ENCODE results near the gene RFTN1.

RFTN1 gene

DNA sequence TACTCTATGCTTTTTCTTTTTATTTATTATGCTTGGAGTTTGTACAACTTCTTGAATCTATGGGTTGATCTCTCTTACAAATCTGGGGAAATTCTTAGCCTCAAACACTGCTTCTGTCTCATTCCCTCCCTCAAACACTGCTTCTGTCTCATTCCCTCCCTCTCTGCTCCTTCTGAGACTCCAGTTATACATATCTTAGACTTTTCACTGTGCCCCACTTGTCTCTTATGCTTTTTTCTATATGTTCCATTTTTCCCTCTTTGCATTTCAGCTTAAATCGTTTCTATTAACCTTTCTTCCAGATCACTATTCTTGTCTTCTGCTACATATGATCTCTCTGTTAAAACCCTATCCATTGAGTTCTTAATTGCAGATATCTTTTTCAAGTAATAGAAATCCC is 50.4 kb downstream of the RFTN1 start:
- DNase-seq, result no peak

DNA sequence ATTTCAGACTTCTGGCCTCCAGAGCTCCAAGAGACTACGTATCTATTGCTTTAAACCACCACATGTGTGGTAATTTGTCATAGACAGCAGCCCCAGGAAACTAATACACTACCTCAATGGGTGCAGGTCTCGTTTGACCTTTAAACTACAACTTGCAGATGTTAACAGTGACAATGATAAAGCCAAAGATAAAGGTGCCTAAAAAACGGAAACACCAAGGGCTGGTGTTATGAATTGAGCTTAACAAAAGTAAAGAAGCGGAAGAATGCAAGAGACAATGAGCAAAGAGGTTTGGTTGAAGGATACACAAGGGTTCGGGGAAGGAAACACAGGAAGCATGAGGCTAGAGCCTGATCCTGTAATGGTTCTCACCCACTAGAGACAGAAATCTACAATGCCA is 50.8 kb downstream of the RFTN1 start:
- no peak for DNase-seq

DNA sequence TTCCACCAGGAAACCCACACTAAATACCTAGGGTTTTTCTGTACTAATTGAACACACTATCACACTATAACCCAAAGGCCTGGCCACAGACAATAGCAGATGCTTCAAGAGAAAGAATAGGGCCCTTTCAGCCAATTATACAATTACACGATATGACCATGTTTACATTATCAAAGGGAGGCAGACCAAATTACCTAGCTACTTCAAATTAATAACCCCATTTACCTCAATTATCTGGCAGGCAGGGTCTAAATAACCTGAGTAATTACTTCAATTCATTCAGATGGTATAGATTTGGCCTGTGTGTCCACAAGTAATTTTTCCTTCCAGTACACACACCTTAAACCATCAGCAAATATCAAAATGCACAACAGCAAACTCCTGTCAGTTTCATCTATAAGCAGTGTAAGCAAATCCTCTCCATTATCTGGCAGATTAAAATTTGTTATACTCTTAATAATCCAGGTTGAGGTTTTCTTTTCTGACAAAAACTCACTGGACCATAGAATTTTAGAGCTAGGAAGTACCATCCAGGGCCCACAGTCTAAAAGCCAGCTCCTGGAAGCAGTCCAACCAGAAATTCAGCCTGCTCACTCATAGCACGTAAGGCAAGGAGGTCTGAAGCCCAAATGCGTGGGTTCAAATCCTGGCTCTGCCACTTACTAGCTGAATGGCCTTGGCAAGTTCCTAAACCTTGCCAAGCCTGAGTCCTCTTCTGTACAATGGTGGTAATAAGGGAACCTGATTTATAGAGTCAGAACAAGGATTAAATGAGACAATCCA is 51.8 kb downstream of the RFTN1 start:
- DNase-seq, result no peak

DNA sequence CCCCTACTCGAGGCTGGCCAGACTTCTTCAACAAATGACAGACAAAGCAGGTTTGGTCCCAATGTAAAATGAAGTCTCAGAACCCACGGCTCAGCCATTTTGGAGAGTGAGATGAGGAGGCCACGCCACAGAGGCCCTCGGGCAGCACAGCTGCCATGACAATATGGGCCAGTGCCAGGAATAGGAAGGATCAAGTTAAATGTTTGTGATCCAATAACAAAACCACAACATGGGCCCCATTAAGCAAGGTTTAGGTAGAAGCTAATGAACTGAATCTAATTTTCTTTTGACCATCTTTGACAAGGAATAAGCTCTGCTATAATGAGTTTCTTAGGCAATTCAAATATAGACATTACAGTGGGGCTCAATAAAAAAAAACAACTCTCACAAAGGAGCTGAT is 52.6 kb downstream of the RFTN1 start:
- DNase-seq, result no peak

DNA sequence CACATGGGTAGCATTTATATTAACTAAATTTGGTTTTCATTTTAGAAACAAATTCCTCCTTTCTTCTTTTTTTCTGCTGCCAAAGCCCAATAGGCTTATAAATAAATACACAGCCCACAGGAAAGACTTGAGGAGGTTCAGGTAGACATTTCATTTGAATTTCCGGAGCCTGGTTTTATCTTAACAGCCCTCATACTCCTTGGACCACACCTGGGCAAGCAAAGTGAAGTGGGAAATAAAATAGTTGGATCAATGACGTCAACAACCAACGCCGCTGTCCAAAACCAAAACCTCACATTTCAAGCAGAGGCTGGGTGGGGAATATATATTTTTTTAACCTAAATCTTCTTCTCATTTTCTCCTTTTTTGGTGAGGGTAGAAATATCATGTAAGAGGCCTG is 53.2 kb downstream of the RFTN1 start:
- no peak for DNase-seq

DNA sequence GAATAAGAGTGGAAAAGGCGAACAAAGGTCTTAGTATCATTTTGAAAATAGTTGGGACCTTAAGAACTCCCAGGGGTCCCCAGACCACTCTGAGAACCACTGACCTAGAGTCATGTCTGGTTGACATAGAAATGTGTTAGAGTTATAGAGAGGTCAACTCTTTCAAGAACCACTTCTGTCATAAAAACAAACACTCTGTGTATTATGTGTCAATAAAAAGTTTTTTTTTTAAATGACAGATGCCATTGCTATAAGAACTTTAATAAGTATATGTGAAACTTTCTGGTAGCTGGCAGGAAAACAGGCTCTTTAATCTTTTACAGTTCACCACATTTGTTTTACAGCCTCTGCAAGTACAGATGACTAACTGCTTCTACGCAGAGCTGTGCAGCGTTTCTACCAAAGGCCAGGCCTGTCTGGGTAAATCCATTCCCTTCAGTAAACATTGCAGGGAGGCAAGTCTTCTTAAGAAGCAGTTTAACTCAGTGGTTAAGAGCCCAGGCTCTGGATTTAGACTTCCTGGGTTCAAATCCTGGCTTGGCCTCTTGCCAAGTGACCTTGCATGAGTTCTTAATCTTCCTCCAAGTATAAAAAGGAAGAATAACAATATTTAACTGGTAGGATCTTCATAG is 56.6 kb downstream of the RFTN1 start:
- DNase-seq, result no peak

DNA sequence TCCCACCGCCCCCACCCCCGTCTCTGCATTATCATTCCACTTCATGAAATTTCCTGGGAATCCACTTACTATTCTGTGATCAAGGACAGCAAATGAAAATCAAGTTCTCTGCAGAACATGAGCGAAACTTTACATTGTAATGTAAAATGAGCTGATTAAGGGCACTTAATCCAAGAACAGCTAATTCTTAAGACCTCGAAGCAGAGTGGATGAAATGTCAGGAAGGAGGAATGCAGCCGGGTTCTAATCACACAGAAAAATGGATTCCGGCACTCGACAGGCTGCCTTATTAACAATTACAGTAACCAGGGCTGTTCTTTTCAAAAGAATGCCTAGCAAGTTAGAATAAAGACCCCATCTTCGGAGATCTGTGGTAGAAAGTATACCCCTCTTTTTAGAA is 57.5 kb downstream of the RFTN1 start:
- DNase-seq, result no peak

DNA sequence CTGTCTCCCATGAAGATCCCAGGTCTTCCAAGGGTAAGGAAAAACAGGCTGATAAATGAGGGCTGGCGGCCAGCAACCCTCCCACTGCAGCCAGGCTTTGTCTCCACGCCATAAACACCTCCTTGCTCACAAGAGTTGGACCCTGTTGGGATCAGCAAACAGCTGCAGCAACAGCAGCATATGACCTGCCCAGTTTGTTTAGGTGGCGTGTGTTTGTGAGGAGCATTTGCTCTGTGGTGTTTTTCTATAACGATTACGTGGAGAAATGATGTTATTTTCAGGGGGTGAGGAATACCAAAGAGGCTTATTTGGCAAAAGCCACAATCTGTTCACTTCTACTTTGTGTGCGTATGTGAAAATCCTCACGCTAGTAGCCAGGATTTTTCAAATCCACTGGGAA is 58.5 kb downstream of the RFTN1 start:
- DNase-seq, result no peak

DNA sequence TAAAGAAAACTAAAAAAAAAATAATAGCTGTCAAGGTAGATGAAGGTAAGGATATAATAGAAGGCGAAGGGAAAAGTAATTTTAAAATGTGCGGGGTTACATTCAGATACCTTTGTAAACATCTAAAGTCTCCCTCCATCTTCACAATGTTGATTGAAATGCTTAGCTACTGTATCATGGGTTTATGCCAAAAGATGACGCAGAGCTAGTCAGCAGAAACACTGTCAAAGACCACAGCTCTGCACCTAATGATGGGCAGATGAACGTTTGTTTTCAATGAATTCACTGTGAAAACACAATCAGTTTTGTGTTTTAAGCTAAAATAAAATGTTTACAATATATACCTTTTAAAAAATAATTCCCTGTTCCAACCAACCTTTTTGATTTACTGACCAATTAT is 61.2 kb downstream of the RFTN1 start:
- no peak for DNase-seq

DNA sequence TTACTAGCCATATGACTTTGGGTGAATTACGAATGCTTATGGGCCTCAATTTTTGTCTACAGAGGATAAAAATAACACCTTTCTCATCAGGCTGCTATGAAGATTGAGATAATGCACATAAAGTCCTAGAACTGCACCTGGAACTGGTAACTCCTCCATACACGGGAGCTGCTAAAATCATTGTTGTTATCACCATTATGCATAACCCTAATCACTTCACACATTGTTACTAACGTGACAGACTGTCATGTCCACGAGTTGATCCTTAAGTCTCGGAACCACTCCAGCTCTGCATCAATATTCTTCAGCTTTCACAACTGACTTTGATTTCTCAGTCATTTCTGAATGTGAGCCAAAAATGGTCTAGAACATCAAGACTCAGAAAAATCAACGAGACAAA is 64.1 kb downstream of the RFTN1 start:
- DNase-seq, result no peak

DNA sequence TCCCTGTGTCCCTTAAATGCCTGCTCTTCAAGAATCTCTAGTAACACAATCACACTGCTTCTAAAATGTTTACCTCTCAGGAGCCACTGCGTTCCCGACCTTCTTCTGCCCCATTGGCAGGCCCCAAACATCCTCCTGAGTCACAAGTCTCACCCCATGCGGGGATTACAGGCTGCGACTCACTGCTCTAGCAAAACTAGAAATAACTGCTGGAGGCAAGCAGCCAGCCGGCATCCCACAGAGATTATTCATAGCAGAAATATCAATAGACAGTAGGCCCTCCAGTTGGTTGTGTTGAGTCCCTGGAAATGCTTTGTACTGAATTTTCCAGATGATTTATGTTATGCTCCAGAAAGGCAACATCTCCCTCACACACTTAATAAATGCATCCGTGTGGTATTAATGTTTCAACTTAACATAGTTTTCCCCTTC is 64.8 kb downstream of the RFTN1 start:
- DNase-seq, result no peak

DNA sequence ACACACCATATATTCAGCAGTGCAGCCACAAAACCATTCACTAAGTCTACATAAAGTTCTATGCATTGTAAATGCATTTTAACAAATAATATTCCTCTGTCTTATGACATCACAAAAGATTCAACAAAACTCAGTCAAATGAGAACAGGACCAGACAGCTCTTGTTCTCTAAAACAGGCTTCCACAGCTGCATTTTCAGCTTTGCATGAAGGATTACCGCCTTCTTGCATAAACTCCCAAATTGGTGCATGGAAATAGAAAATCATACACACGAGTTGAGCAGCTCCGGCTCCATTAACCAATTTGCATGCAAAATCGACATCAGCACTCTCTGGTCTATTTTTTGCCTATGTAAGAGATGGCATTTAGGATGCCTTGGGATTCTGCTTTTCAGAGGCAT is 66.4 kb downstream of the RFTN1 start:
- DNase-seq, result no peak

DNA sequence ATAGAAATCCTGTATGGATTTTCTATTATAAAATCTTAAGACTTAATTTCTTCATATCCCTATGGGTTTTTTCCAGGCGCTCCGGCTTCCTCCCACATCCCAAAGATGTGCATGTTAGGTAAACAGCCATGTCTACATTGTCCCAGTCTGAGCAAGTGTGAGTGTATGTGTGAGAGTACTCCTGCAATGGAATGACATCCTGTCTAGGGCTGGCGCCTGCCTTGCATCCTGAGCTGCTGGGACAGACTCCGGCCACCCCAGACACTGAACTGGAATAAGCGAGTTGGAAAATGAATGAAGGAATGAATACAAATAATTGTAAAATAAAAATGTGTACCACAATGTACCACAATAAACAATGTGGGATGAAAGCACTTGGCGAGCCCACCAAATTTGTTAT is 69.2 kb downstream of the RFTN1 start:
- DNase-seq, result no peak

DNA sequence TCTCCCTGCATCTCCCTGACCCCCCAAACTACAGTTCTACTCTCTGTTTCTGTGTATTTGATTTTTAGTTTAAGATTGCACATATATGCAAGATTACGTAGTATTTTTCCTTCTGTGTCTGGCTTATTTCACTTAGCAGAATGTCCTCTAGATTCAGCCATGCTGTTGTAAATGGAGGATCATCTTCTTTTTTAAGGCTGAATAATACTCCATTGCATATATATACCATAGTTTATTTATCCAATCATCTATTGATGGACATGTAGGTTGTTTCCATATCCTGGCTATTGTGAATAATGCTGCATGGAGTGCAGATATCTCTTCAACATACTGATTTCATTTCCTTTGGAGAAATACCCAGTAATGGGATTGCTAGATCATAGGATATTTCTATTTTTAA is 70.8 kb downstream of the RFTN1 start:
- no peak for DNase-seq

DNA sequence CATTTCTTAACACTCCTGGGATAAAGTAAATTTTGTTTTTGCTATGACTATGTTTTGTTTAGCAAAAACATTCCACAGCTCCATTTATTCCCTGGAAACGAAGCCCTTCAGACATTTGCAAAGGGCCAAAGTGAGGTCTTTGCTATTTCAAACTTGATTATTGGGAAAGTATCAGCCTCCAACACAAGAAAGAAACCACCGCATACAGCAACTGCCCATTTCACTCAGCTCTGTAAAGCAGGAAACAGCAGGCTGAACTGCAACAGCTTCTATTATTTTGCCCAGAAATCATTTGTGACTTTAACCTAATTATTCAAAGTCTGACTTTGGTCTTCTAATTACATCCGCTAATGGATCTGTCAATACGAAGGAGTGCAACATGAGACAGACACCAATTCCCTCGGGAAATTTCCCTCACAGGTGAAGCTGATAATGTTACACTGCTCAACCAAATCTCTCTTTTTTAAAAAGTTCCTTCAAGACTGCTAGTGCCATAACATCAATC is 72.1 kb downstream of the RFTN1 start:
- no peak for DNase-seq

DNA sequence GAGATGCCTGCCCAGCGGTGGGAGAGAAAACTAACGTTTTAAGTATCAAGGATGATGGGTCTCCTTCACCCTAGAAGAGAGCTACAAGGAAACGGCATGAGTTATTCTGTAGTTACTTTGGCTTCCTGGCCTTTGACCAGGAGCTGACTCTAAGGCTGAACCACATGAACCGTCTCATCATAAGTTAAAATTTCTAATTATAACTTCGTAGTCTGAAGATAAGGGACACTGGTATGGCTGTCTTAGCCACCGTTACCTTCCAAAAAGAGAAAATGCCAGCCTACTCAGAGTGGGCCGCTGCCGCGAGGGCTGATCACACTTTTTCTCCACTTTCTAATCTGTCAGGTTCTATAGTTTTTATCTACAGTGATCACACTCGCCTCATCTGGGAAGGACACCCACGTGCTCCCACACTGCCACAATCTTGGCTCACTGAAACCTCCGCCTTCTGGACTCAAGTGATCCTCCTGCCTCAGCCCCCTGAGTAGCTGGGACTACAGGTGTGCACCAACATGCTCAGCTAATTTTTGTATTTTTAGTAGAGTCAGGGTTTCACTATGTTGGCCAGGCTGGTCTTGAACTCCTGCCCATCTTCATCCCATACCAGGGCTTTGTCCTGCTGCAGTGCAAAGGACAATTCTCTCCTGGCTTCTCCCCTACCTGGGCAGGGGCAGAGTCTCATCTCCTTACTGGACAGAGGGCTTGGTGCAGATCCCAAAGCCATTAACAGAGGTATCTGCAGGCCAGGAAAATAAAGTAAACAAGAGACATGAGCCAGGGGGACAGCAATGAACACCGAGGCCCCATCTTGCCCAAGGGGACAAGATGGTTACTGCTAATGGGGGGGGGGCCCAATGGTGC is 73.4 kb downstream of the RFTN1 start:
- DNase-seq, result no peak

DNA sequence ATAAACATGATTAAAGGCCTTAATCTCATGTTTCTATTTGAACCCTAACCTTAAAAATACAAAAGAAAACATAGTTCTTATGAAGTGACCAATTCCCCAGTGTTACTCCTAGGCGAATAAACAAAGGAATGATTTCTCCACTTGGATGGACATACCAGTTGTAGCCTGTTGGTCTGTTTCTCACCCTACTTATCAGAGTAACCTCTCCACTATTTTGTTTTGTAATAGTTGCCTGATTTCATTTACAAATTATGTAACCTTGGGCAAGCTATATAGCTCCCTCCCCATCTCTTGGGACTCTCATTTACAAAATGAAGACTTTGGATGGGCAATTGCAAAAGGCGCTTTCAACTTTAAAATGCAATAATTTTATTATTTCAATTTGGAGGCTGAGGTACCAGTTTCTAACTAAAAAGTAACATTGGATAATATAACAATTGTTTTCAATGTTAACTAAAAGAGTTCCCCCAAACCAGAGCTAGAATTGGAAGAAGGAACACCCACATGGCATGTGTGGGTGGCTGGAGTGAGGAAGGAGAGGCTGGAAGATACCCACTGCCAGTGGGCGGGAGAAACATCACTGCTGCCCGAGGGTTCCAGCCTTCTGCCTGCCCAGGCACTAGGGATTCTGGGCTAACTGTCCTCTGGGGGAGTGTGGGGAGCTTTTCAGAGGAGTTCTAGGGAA is 74.2 kb downstream of the RFTN1 start:
- no peak for DNase-seq

DNA sequence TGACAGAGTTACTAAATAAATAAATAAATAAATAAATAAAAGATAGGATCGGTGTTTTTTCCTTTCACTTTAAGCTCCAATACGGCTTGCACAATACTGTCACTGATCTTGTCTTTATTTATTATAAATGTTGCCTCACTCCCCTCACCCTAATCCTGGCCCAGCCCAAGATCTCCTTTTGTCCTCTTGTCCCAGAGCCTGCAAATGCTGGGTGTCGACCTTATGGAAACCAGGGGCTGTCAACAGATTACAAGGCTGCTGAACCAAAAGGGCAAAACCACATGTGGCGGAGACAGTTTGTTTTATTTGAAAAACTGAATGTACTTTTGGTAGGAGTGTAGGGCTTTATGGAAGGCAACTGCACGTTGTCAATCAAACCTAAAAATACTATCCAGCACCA is 75.9 kb downstream of the RFTN1 start:
- no peak for DNase-seq

DNA sequence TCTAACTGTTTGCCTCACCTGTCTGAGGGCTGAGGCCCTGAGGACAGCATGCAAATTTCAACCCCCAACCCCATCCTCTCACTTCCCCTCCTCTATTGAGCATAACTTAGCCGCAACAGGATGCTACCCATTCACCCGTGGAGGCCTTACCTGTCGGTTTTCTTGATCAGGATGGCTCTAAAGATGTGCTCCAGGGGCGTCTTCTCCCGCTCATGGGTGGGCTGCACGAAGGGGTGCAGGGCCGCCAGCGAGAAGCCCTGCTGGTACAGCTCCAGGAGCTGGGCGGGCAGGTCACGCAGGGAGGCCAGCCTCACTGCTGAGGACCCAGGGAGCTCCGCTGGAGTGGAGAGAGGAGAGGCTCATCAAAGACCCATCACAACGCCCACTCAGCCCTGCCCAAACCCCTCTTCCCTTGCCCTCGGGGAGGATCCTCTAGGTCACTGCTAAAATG is 79.8 kb downstream of the RFTN1 start:
- no peak for DNase-seq

DNA sequence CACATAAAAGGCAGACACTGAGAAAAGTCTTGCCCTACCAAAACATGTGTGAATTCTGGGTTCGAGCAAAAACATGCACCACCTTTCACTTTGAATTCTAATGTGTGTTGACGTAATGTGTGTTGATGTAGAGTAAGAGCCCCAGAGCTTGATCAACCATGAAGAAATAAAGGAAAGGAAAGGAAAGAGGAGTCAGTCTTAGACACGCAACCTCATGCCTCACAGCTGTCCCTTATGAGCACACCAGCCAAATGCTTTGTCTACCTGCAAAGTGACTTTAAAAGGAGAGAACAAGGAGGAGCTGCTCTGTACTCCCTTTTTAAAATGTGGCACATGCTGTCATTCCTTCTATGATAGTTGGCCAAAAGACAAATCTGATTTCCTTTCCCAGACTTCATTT is 80.8 kb downstream of the RFTN1 start:
- DNase-seq, result no peak

DNA sequence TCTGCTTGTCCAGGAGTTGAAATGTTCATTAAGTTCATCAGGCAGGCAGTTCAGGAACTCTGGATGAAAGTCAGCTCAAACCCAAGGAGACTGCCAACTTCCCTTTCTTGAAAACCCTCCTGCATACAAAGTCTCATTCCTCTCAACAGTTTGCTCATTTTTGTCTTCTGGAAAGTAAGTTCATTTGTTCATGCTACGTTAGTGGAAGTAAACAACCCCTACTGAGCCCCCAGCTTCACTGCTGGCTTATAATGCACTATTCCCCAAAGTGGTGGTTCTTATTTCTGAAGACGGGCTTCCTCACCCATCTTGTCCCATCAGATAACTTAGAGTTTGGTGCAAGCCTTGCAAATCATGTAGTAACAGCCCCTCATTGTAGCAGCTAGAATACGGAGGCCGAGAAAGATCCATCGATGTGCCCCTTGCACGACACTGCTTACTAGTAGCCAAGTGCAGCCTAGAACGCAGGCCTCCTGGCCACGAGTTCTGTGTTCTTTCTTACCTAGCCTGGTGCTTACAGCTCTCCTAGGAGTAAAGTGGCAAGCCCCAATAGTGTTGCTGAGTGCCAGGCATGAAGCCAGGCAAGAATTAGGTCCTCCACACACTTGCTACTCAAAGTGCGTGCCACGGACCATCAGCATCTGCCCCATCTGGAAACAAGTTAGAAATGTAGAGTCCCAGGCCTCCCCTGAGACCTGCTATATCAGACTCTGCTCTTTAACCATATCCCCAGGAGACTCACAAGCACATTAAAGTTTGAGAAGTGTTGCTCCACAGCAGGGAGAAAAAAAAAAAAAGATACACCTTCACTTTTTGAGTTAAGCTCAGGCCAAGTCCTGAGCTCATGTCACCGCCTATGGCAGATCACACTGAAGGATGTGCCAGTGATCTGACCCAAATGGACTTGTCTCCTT is 82.5 kb downstream of the RFTN1 start:
- no peak for DNase-seq

DNA sequence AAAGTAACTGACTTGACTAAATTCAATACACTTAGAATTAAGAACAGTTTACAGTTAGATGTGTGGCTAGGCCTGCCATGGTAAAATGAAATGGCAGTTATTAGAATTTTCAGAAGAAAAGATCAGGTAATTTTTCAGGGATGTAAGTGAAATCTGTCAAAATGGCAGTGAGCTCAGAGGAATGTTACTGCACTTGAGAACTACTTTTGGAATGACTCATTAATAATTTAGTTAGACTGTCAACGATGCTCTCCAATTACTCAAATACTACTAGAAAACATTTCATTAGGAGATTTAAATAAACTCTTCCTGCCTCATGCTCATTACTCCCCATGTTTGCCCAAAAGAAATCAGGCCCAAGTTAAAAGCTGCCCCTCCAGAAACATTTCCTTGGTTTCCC is 84.4 kb downstream of the RFTN1 start:
- no peak for DNase-seq
